PC-3 (cell line): ENCODE measurements around the gene FLT1. TPM values are rescaled to one million over a fixed set of nuclear protein-coding genes. Genes with fewer than 3 reads are reported as not detected.
A peak's percentile ranks its signal among the peaks of the same experiment; 100 is the strongest.

ENCODE experiments used
- ATAC-seq: fragments of 200-7000 bp; cut with Tn5 transposase; 2 replicates; pipeline ENCODE4 v1.9.1; 2020; ENCODE audit warnings: mild to moderate bottlenecking, moderate library complexity
- BruUV-seq: library from RNA; stranded (reverse); fragments of 400-500 nt; replicated peaks from 2 replicates; lab custom pipeline; 2021; lab: Mats Ljungman, UMichigan
- CTCF ChIA-PET: fragments of 300-600 bp; sonication (Branson Sonifier 250); formaldehyde crosslinking; loops from one replicate; lab custom pipeline; 2022; ENCODE audit warnings: antibody characterized with exemption; lab: Charles Lee
- POLR2A ChIA-PET: fragments of 300-600 bp; sonication (Branson Sonifier 250); formaldehyde crosslinking; loops from one replicate; lab custom pipeline; 2022; ENCODE audit warnings: antibody characterized with exemption; ENCODE audit not compliant: unreplicated experiment; lab: Charles Lee
- DNase-seq: peaks from one replicate; pipeline ENCODE4 v3.0.0-alpha.2; 2015
- H2AFZ ChIP-seq: fragments of 300-600 bp; sonication (generic); 2 replicates; pipeline ENCODE4 v1.6.0; 2016; ENCODE audit warnings: antibody characterized with exemption, low read length
- H3F3A ChIP-seq: fragments of 300-600 bp; sonication (generic); one replicate; pipeline ENCODE4 v1.6.0; 2017; ENCODE audit warnings: antibody characterized with exemption, low read length, control low read depth, mild to moderate bottlenecking; ENCODE audit not compliant: unreplicated experiment
- H3K27ac ChIP-seq: fragments of 300-600 bp; sonication (generic); 2 replicates; pipeline ENCODE4 v1.5.1; 2016; ENCODE audit warnings: mild to moderate bottlenecking, low read length
- H3K27me3 ChIP-seq: fragments of 300-600 bp; sonication (generic); 2 replicates; pipeline ENCODE4 v1.6.1; 2016; ENCODE audit warnings: low read length, mixed read lengths
- H3K36me3 ChIP-seq: fragments of 300-600 bp; sonication (generic); 2 replicates; pipeline ENCODE4 v1.6.1; 2016; ENCODE audit warnings: low read depth, mixed run types, low read length, mixed read lengths
- H3K4me1 ChIP-seq: fragments of 300-600 bp; sonication (generic); 2 replicates; pipeline ENCODE4 v1.5.1; 2016; ENCODE audit warnings: low read length; ENCODE audit not compliant: insufficient read depth
- H3K4me2 ChIP-seq: fragments of 300-600 bp; sonication (generic); 2 replicates; pipeline ENCODE4 v1.6.0; 2016; ENCODE audit warnings: low read length
- H3K4me3 ChIP-seq: fragments of 300-600 bp; sonication (generic); 2 replicates; pipeline ENCODE4 v1.5.1; 2016; ENCODE audit warnings: mild to moderate bottlenecking, low read length, mixed read lengths
- H3K79me2 ChIP-seq: fragments of 300-600 bp; sonication (generic); 2 replicates; pipeline ENCODE4 v1.6.1; 2017; ENCODE audit warnings: low read length, mixed read lengths
- H3K9ac ChIP-seq: fragments of 300-600 bp; sonication (generic); 2 replicates; pipeline ENCODE4 v1.6.0; 2016; ENCODE audit warnings: mild to moderate bottlenecking, low read length
- H3K9me2 ChIP-seq: fragments of 300-600 bp; sonication (generic); replicated peaks from 2 replicates; pipeline ENCODE4 v1.6.1; 2016; ENCODE audit warnings: mixed run types, low read length, mixed read lengths
- H3K9me3 ChIP-seq: fragments of 300-600 bp; sonication (generic); 2 replicates; pipeline ENCODE4 v1.6.1; 2016; ENCODE audit warnings: low read length, mixed read lengths
- H4K20me1 ChIP-seq: fragments of 300-600 bp; sonication (generic); 2 replicates; pipeline ENCODE4 v1.6.1; 2016; ENCODE audit warnings: low read length, mixed read lengths
- CTCF ChIP-seq: fragments of 300-600 bp; sonication (generic); conservative IDR thresholded peaks from 2 replicates; pipeline ENCODE4 v1.5.1; 2017; ENCODE audit warnings: antibody characterized with exemption, low read depth, mild to moderate bottlenecking, low read length
- EZH2 ChIP-seq: fragments of 300-600 bp; sonication (generic); IDR thresholded peaks from one replicate; pipeline ENCODE4 v1.6.1; 2017; ENCODE audit warnings: antibody characterized with exemption, mild to moderate bottlenecking, low read length; ENCODE audit not compliant: unreplicated experiment
- EZH2phosphoT487 ChIP-seq: fragments of 300-600 bp; sonication (generic); IDR thresholded peaks from 2 replicates; pipeline ENCODE4 v1.6.1; 2018; ENCODE audit warnings: mild to moderate bottlenecking, antibody characterized with exemption, low read length, borderline replicate concordance
- intact Hi-C: fragments of 100-400 bp; cut with micrococcal nuclease; formaldehyde crosslinking; loops from 2 replicates; pipeline ENCODE4 v1.9.0; 2023
- total RNA-seq: library from RNA; depleted of rRNA; stranded (reverse); fragments of >200 nt; gene quantifications from 2 replicates; pipeline ENCODE4 v1.2.3, GENCODE V29; 2014

FLT1 gene
- total RNA-seq, 1 experiment from 2014 or later = 1.2 TPM

- CTCF ChIA-PET = no interaction called here
- Histone ChIP-seq H4K20me1 (no peaks in the 10 kb centered on the region), H3K9me2 (no peaks in the 10 kb centered on the region), H3K36me3 (peaks cover 13% of the 10 kb centered on the region; the same call in 1 of the 2 replicates), H3F3A (no peaks in the 10 kb centered on the region), H3K4me1 (no peaks in the 10 kb centered on the region), H3K4me3 (no peak overlapping the region), H2AFZ (no peak overlapping the region), H3K27ac (no peak overlapping the region), H3K79me2 (no peaks in the 10 kb centered on the region), H3K9me3 (no peaks in the 10 kb centered on the region), H3K27me3 (no peaks in the 10 kb centered on the region), H3K9ac (no peak overlapping the region), H3K4me2 (no peak overlapping the region)
- DNase-seq (no peak), ATAC-seq (no peak)
- POLR2A ChIA-PET = no interaction called here
- TF ChIP-seq EZH2phosphoT487 = no peak
- no peak for TF ChIP-seq EZH2
- TF ChIP-seq CTCF = no peak
- BruUV-seq = no TSS peak
- intact Hi-C loops = no loop called here
These were observed 211.3 kb downstream of the FLT1 start for GRCh38 chr13:28283600-28283999.

GRCh38 chr13:28282451-28282850 lies 212.5 kb downstream of the FLT1 start:
- intact Hi-C loops = no loop called here
- TF ChIP-seq EZH2phosphoT487 (no peak), CTCF (no peak), EZH2 (no peak)
- peaks cover 8% of the 10 kb centered on the region; the same call in 1 of the 2 replicates for H3K36me3 ChIP-seq
- H3K4me3 ChIP-seq = no peak overlapping the region
- no peaks in the 10 kb centered on the region for H3K79me2 ChIP-seq
- no TSS peak for BruUV-seq
- H3K4me1 ChIP-seq = no peaks in the 10 kb centered on the region
- no peak overlapping the region for H2AFZ ChIP-seq
- no peaks in the 10 kb centered on the region for H3K9me3 ChIP-seq
- no peaks in the 10 kb centered on the region for H4K20me1 ChIP-seq
- H3K27ac ChIP-seq = no peak overlapping the region
- H3F3A ChIP-seq = no peaks in the 10 kb centered on the region
- H3K9me2 ChIP-seq = no peaks in the 10 kb centered on the region
- no peak for ATAC-seq
- no peak overlapping the region for H3K9ac ChIP-seq
- ChIA-PET POLR2A (no interaction called here), CTCF (no interaction called here)
- DNase-seq = no peak
- H3K27me3 ChIP-seq = no peaks in the 10 kb centered on the region
- H3K4me2 ChIP-seq = no peak overlapping the region

GRCh38 chr13:28273919-28274318 lies 221.0 kb downstream of the FLT1 start:
- no peak for ATAC-seq

More at GRCh38 chr13:28273919-28274318, 221.0 kb downstream of the FLT1 start:
- TF ChIP-seq EZH2phosphoT487 (no peak), CTCF (0 out of 2 replicates have a peak, but pooled peaks have one; percentile 9)
- no peak overlapping the region for H3K4me2 ChIP-seq
- CTCF ChIA-PET = no interaction called here
- no peak overlapping the region for H2AFZ ChIP-seq
- POLR2A ChIA-PET = no interaction called here
- intact Hi-C loops = no loop called here
- H3K9me2 ChIP-seq = no peaks in the 10 kb centered on the region
- no peak overlapping the region for H3K9ac ChIP-seq
- no peaks in the 10 kb centered on the region for H3K4me1 ChIP-seq
- no peak overlapping the region for H3K27ac ChIP-seq
- H3F3A ChIP-seq = no peaks in the 10 kb centered on the region
- no peak for DNase-seq
- H4K20me1 ChIP-seq = no peaks in the 10 kb centered on the region
- H3K9me3 ChIP-seq = no peaks in the 10 kb centered on the region
- H3K79me2 ChIP-seq = no peaks in the 10 kb centered on the region
- H3K27me3 ChIP-seq = no peaks in the 10 kb centered on the region
- H3K36me3 ChIP-seq = peaks cover 5% of the 10 kb centered on the region; the same call in 1 of the 2 replicates
- H3K4me3 ChIP-seq = no peak overlapping the region
- no TSS peak for BruUV-seq
